SU-DHL-6 (cell line): ENCODE results near the gene TRPM1.

Source experiments
- H2AFZ ChIP-seq: fragments of 200-600 bp; sonication (generic); 2 replicates; pipeline ENCODE4 v1.6.1; 2014; ENCODE audit warnings: low read depth, mild to moderate bottlenecking, moderate library complexity, mixed read lengths, antibody characterized with exemption, low read length; ENCODE audit not compliant: severe bottlenecking
- H3F3A ChIP-seq: fragments of 200-600 bp; shearing (Covaris generic); 2 replicates; pipeline ENCODE4 v1.6.0; 2016; ENCODE audit warnings: antibody characterized with exemption, mild to moderate bottlenecking; ENCODE audit not compliant: insufficient read depth
- H3K27ac ChIP-seq: fragments of 200-600 bp; sonication (generic); 2 replicates; pipeline ENCODE4 v1.5.1; 2016; ENCODE audit warnings: low read depth, mild to moderate bottlenecking, low read length, moderate library complexity, mixed read lengths
- H3K27me3 ChIP-seq: fragments of 200-600 bp; sonication (generic), shearing (Covaris generic); 2 replicates; pipeline ENCODE4 v1.6.0; 2014; ENCODE audit warnings: mild to moderate bottlenecking, low read length
- H3K36me3 ChIP-seq: fragments of 200-600 bp; sonication (generic); 2 replicates; pipeline ENCODE4 v1.6.1; 2014; ENCODE audit warnings: mild to moderate bottlenecking, low read length, mixed read lengths
- H3K4me2 ChIP-seq: fragments of 300-600, 200-600 bp; shearing (Covaris generic), sonication (generic); 2 replicates; pipeline ENCODE4 v1.6.0; 2014; ENCODE audit warnings: low read length, low read depth, mild to moderate bottlenecking; ENCODE audit not compliant: poor library complexity, severe bottlenecking
- H3K4me3 ChIP-seq: fragments of 200-600 bp; sonication (generic); 2 replicates; pipeline ENCODE4 v1.5.1; 2014; ENCODE audit warnings: antibody characterized with exemption, low read length, mild to moderate bottlenecking, mixed read lengths; ENCODE audit not compliant: insufficient read depth, poor library complexity, severe bottlenecking
- H3K79me2 ChIP-seq: fragments of 200-600 bp; sonication (generic); 2 replicates; pipeline ENCODE4 v1.6.1; 2014; ENCODE audit warnings: mild to moderate bottlenecking, low read length, moderate library complexity; ENCODE audit not compliant: insufficient read depth
- H3K9ac ChIP-seq: fragments of 200-600 bp; sonication (generic); 2 replicates; pipeline ENCODE4 v1.7.0; 2014; ENCODE audit warnings: mild to moderate bottlenecking, low read length
- H3K9me2 ChIP-seq: fragments of 200-600 bp; sonication (generic); replicated peaks from 2 replicates; pipeline ENCODE4 v1.6.1; 2014; ENCODE audit warnings: low read length; ENCODE audit not compliant: insufficient read depth
- H3K9me3 ChIP-seq: fragments of 200-600 bp; sonication (generic); 2 replicates; pipeline ENCODE4 v1.6.1; 2014; ENCODE audit warnings: low read length, mixed read lengths; ENCODE audit not compliant: insufficient read depth
- H4K20me1 ChIP-seq: fragments of 200-600 bp; sonication (generic); 2 replicates; pipeline ENCODE4 v1.6.1; 2014; ENCODE audit warnings: low read depth, mild to moderate bottlenecking, antibody characterized with exemption, low read length, moderate library complexity, mixed read lengths
- EZH2phosphoT487 ChIP-seq: fragments of 200-600 bp; sonication (generic), shearing (Covaris generic); conservative IDR thresholded peaks from 2 replicates; pipeline ENCODE4 v1.6.1; 2018; ENCODE audit warnings: mild to moderate bottlenecking, antibody characterized with exemption, low read length, moderate library complexity, mixed read lengths
- TF ChIP-seq, protein P1 (sequence below): fragments of 200-600 bp; sonication (generic); IDR thresholded peaks from one replicate; pipeline ENCODE4 v1.5.1; 2017; ENCODE audit warnings: antibody characterized with exemption, mild to moderate bottlenecking, low read length, moderate library complexity; ENCODE audit not compliant: insufficient read depth, poor library complexity, severe bottlenecking

The TRPM1 gene

DNA sequence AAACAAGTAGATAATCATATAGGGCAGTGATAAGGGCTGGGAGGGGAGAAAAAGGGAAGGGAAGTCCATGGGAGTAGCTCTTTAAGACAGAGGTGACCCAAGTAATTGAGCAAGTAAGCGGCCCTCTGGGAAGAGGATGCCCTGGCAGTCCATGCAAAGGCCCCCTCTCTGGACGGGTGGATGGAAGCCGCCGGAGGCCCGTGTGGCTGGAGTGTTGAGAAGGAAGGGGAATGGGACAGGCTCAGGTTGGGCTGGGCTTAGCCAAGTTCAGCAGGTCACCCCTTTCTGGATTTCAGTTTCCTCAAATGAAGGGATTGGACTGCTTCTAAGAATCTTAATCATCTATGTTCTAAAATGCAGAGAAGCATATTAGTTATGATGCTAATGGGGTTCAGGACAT is 32.4 kb upstream of the TRPM1 start:
- Histone ChIP-seq H3K27me3 (no peaks in the 10 kb centered on the region), H3K9ac (no peak overlapping the region), H3K79me2 (no peaks in the 10 kb centered on the region), H3K27ac (no peak overlapping the region), H3F3A (no peaks in the 10 kb centered on the region), H3K4me2 (no peak overlapping the region), H3K9me2 (no peaks in the 10 kb centered on the region), H4K20me1 (no peaks in the 10 kb centered on the region), H3K4me3 (no peak overlapping the region), H3K9me3 (no peaks in the 10 kb centered on the region), H3K36me3 (no peaks in the 10 kb centered on the region), H2AFZ (no peak overlapping the region)
- TF ChIP-seq EZH2phosphoT487: no peak
- TF ChIP-seq, protein P1, sequence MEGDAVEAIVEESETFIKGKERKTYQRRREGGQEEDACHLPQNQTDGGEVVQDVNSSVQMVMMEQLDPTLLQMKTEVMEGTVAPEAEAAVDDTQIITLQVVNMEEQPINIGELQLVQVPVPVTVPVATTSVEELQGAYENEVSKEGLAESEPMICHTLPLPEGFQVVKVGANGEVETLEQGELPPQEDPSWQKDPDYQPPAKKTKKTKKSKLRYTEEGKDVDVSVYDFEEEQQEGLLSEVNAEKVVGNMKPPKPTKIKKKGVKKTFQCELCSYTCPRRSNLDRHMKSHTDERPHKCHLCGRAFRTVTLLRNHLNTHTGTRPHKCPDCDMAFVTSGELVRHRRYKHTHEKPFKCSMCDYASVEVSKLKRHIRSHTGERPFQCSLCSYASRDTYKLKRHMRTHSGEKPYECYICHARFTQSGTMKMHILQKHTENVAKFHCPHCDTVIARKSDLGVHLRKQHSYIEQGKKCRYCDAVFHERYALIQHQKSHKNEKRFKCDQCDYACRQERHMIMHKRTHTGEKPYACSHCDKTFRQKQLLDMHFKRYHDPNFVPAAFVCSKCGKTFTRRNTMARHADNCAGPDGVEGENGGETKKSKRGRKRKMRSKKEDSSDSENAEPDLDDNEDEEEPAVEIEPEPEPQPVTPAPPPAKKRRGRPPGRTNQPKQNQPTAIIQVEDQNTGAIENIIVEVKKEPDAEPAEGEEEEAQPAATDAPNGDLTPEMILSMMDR: no peak

GRCh38 chr15:31131853-31132375 is 30.4 kb upstream of the TRPM1 start:
- Histone ChIP-seq H3K4me3 (no peak overlapping the region), H4K20me1 (no peaks in the 10 kb centered on the region), H3K27ac (no peak overlapping the region), H3F3A (no peaks in the 10 kb centered on the region), H3K79me2 (no peaks in the 10 kb centered on the region), H3K9ac (no peak overlapping the region), H3K36me3 (no peaks in the 10 kb centered on the region), H3K9me2 (no peaks in the 10 kb centered on the region), H3K27me3 (no peaks in the 10 kb centered on the region), H2AFZ (no peak overlapping the region), H3K9me3 (no peaks in the 10 kb centered on the region), H3K4me2 (no peak overlapping the region)
- TF ChIP-seq, protein P1: no peak
- no peak for TF ChIP-seq EZH2phosphoT487

GRCh38 chr15:31130576-31131237 is 29.2 kb upstream of the TRPM1 start:
- Histone ChIP-seq H3K9ac (no peak overlapping the region), H3K4me2 (no peak overlapping the region), H2AFZ (no peak overlapping the region), H3K27me3 (no peaks in the 10 kb centered on the region), H3K9me2 (no peaks in the 10 kb centered on the region), H3K79me2 (no peaks in the 10 kb centered on the region), H3K27ac (no peak overlapping the region), H4K20me1 (no peaks in the 10 kb centered on the region), H3K9me3 (no peaks in the 10 kb centered on the region), H3F3A (no peaks in the 10 kb centered on the region), H3K36me3 (no peaks in the 10 kb centered on the region), H3K4me3 (no peak overlapping the region)
- TF ChIP-seq, protein P1: no peak
- TF ChIP-seq EZH2phosphoT487: no peak
